ENCODE data around the gene PRELID1.
"Not testable (repeated sequence)": the region's sequence is repeated elsewhere in the genome, so short reads cannot be mapped to it uniquely, and the experiment has no call there.

DNA sequence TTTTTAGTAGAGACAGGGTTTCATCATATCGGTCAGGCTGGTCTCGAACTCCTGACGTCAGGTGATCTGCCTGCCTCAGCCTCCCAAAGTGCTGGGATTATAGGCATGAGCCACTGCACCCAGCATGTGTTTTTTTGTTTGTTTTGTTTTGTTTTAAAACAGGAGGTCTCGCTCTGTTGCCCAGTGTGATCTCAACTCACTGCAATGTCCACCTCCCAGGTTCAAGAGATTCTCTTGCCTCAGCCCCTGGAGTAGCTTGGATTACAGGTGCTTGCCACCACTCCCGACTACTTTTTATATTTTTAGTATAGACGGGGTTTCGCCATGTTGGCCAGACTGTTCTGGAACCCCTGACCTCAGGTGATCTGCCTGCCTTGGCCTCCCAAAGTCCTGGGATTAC is 44.9 kb upstream of the PRELID1 start:
- TF ChIP-seq, protein P1, sequence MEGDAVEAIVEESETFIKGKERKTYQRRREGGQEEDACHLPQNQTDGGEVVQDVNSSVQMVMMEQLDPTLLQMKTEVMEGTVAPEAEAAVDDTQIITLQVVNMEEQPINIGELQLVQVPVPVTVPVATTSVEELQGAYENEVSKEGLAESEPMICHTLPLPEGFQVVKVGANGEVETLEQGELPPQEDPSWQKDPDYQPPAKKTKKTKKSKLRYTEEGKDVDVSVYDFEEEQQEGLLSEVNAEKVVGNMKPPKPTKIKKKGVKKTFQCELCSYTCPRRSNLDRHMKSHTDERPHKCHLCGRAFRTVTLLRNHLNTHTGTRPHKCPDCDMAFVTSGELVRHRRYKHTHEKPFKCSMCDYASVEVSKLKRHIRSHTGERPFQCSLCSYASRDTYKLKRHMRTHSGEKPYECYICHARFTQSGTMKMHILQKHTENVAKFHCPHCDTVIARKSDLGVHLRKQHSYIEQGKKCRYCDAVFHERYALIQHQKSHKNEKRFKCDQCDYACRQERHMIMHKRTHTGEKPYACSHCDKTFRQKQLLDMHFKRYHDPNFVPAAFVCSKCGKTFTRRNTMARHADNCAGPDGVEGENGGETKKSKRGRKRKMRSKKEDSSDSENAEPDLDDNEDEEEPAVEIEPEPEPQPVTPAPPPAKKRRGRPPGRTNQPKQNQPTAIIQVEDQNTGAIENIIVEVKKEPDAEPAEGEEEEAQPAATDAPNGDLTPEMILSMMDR (IDR thresholded peaks at IDR 0.05), result not testable (repeated sequence)
- not testable (repeated sequence) for TF ChIP-seq POLR2AphosphoS5 (IDR thresholded peaks at IDR 0.05; ENCODE audit: low read depth, low read length)
- TF ChIP-seq, protein P2, sequence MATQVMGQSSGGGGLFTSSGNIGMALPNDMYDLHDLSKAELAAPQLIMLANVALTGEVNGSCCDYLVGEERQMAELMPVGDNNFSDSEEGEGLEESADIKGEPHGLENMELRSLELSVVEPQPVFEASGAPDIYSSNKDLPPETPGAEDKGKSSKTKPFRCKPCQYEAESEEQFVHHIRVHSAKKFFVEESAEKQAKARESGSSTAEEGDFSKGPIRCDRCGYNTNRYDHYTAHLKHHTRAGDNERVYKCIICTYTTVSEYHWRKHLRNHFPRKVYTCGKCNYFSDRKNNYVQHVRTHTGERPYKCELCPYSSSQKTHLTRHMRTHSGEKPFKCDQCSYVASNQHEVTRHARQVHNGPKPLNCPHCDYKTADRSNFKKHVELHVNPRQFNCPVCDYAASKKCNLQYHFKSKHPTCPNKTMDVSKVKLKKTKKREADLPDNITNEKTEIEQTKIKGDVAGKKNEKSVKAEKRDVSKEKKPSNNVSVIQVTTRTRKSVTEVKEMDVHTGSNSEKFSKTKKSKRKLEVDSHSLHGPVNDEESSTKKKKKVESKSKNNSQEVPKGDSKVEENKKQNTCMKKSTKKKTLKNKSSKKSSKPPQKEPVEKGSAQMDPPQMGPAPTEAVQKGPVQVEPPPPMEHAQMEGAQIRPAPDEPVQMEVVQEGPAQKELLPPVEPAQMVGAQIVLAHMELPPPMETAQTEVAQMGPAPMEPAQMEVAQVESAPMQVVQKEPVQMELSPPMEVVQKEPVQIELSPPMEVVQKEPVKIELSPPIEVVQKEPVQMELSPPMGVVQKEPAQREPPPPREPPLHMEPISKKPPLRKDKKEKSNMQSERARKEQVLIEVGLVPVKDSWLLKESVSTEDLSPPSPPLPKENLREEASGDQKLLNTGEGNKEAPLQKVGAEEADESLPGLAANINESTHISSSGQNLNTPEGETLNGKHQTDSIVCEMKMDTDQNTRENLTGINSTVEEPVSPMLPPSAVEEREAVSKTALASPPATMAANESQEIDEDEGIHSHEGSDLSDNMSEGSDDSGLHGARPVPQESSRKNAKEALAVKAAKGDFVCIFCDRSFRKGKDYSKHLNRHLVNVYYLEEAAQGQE (IDR thresholded peaks at IDR 0.05; ENCODE audit: insufficient read depth in 1 of 2, low read depth in 2 of 2, low read length in 1 of 2), result not testable (repeated sequence)

Measured in Panc1 (cell line).